ENCODE results near the gene NBPF12. TPM values are rescaled to one million over a fixed set of nuclear protein-coding genes. Genes with fewer than 3 reads are reported as not detected.
"Not testable (repeated sequence)": the region's sequence is repeated elsewhere in the genome, so short reads cannot be mapped to it uniquely, and the experiment has no call there.

The NBPF12 gene
- total RNA-seq, 1 experiment from 2014 or later: 8.0 TPM

GRCh38 chr1:147026975-147027374, 88.9 kb downstream of the NBPF12 start:
- H4K20me1 ChIP-seq (ENCODE audit: control insufficient read depth, insufficient read depth, insufficient read length); H4K91ac ChIP-seq (ENCODE audit: insufficient read length, low read depth, low read length); H3K23me2 ChIP-seq (ENCODE audit: insufficient read length, low read depth, low read length, poor library complexity, severe bottlenecking); H3K4ac ChIP-seq (ENCODE audit: low read depth, low read length); H3K9me3 ChIP-seq (ENCODE audit: control insufficient read depth, low read depth, low read length); H2AFZ ChIP-seq (ENCODE audit: low read length); H2AK5ac ChIP-seq (ENCODE audit: insufficient read length, low read length); H4K8ac ChIP-seq (replicated peaks; ENCODE audit: insufficient read length, low read depth, low read length); H3K23ac ChIP-seq (ENCODE audit: insufficient read length, low read depth, low read length); H2BK20ac ChIP-seq (ENCODE audit: low read depth, low read length, poor library complexity, severe bottlenecking); H3K14ac ChIP-seq (ENCODE audit: insufficient read depth, low read length); H2BK5ac ChIP-seq (ENCODE audit: insufficient read length, low read length); H3K4me3 Mint-ChIP-seq; H3K18ac ChIP-seq (ENCODE audit: insufficient read length, low read depth, low read length); H3K4me1 ChIP-seq (ENCODE audit: insufficient read depth, low read length); H3K27ac Mint-ChIP-seq; H2BK120ac ChIP-seq (ENCODE audit: low read depth, low read length, poor library complexity, severe bottlenecking); H3K27ac ChIP-seq (ENCODE audit: insufficient read length, low read depth, low read length); DNase-seq; H3K56ac ChIP-seq (ENCODE audit: insufficient read length, low read depth, low read length); H3K4me1 Mint-ChIP-seq; H3K4me2 ChIP-seq (ENCODE audit: insufficient read depth, insufficient read length, low read length); H3K36me3 Mint-ChIP-seq (ENCODE audit: insufficient read depth in 1 of 3, low read depth in 3 of 3); H3K9ac ChIP-seq (ENCODE audit: extremely low read depth, insufficient read length, low read length); H2BK15ac ChIP-seq (ENCODE audit: low read depth, low read length); H2BK12ac ChIP-seq (ENCODE audit: insufficient read length, low read depth, low read length); H3K79me2 ChIP-seq (ENCODE audit: insufficient read depth, low read length); H3K9me3 Mint-ChIP-seq; H3K27me3 ChIP-seq (ENCODE audit: insufficient read depth, low read length); H3T11ph ChIP-seq (ENCODE audit: low read length); H4K5ac ChIP-seq (ENCODE audit: insufficient read length, low read depth, low read length); H3K79me1 ChIP-seq (ENCODE audit: insufficient read depth, low read depth, low read length, poor library complexity, severe bottlenecking): not testable (repeated sequence)
- WGBS (ENCODE audit: extremely low coverage, insufficient read length, low lambda C conversion rate): no CpG with 5 or more reads among the region's 4 CpGs
- H3K27me3 Mint-ChIP-seq (ENCODE audit: low read depth): peaks cover 25% of the 10 kb centered on the region

GRCh38 chr1:147030066-147030653, 92.0 kb downstream of the NBPF12 start:
- not testable (repeated sequence) for H3K27ac ChIP-seq (ENCODE audit: insufficient read length, low read depth, low read length)

More at GRCh38 chr1:147030066-147030653, 92.0 kb downstream of the NBPF12 start:
- not testable (repeated sequence) for H4K8ac ChIP-seq (replicated peaks; ENCODE audit: insufficient read length, low read depth, low read length); H3K4me1 ChIP-seq (ENCODE audit: insufficient read depth, low read length); H3K23me2 ChIP-seq (ENCODE audit: insufficient read length, low read depth, low read length, poor library complexity, severe bottlenecking); H2AK5ac ChIP-seq (ENCODE audit: insufficient read length, low read length); H4K20me1 ChIP-seq (ENCODE audit: control insufficient read depth, insufficient read depth, insufficient read length); H3T11ph ChIP-seq (ENCODE audit: low read length); H2BK12ac ChIP-seq (ENCODE audit: insufficient read length, low read depth, low read length); H3K4me2 ChIP-seq (ENCODE audit: insufficient read depth, insufficient read length, low read length); H3K36me3 Mint-ChIP-seq (ENCODE audit: insufficient read depth in 1 of 3, low read depth in 3 of 3); H3K18ac ChIP-seq (ENCODE audit: insufficient read length, low read depth, low read length); H3K79me1 ChIP-seq (ENCODE audit: insufficient read depth, low read depth, low read length, poor library complexity, severe bottlenecking); H3K79me2 ChIP-seq (ENCODE audit: insufficient read depth, low read length); H3K14ac ChIP-seq (ENCODE audit: insufficient read depth, low read length); H4K91ac ChIP-seq (ENCODE audit: insufficient read length, low read depth, low read length); DNase-seq; H4K5ac ChIP-seq (ENCODE audit: insufficient read length, low read depth, low read length); H3K9me3 ChIP-seq (ENCODE audit: control insufficient read depth, low read depth, low read length); H3K27ac Mint-ChIP-seq; H2BK20ac ChIP-seq (ENCODE audit: low read depth, low read length, poor library complexity, severe bottlenecking); H3K9me3 Mint-ChIP-seq; H3K56ac ChIP-seq (ENCODE audit: insufficient read length, low read depth, low read length); H2BK5ac ChIP-seq (ENCODE audit: insufficient read length, low read length); H2BK15ac ChIP-seq (ENCODE audit: low read depth, low read length); H2BK120ac ChIP-seq (ENCODE audit: low read depth, low read length, poor library complexity, severe bottlenecking); H3K4ac ChIP-seq (ENCODE audit: low read depth, low read length); H3K4me1 Mint-ChIP-seq; H3K23ac ChIP-seq (ENCODE audit: insufficient read length, low read depth, low read length); H3K4me3 Mint-ChIP-seq; H2AFZ ChIP-seq (ENCODE audit: low read length); H3K9ac ChIP-seq (ENCODE audit: extremely low read depth, insufficient read length, low read length); H3K27me3 ChIP-seq (ENCODE audit: insufficient read depth, low read length)
- no CpG with 5 or more reads among the region's 4 CpGs for WGBS (ENCODE audit: extremely low coverage, insufficient read length, low lambda C conversion rate)
- H3K27me3 Mint-ChIP-seq (ENCODE audit: low read depth): peaks cover 22% of the 10 kb centered on the region
